GM19328 (cell line): ENCODE results near the gene LMNB1.
A peak's percentile ranks its signal among the peaks of the same experiment; 100 is the strongest.
"Not testable (repeated sequence)": the region's sequence is repeated elsewhere in the genome, so short reads cannot be mapped to it uniquely, and the experiment has no call there.

Source experiments
- ATAC-seq: cut with Tn5 transposase; IDR thresholded peaks from one replicate; pipeline ENCODE4 v1.9.1; 2021; ENCODE audit warnings: mild to moderate bottlenecking, moderate library complexity; ENCODE audit not compliant: unreplicated experiment

The LMNB1 gene, protein sequence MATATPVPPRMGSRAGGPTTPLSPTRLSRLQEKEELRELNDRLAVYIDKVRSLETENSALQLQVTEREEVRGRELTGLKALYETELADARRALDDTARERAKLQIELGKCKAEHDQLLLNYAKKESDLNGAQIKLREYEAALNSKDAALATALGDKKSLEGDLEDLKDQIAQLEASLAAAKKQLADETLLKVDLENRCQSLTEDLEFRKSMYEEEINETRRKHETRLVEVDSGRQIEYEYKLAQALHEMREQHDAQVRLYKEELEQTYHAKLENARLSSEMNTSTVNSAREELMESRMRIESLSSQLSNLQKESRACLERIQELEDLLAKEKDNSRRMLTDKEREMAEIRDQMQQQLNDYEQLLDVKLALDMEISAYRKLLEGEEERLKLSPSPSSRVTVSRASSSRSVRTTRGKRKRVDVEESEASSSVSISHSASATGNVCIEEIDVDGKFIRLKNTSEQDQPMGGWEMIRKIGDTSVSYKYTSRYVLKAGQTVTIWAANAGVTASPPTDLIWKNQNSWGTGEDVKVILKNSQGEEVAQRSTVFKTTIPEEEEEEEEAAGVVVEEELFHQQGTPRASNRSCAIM

GRCh38 chr5:126776499-126777256 lies at the start of gene LMNB1:
LMNB1 (plus strand) TSS chr5:126777136; CDS start chr5:126777509, 373 bp downstream.
- ATAC-seq = peak; percentile 65

DNA sequence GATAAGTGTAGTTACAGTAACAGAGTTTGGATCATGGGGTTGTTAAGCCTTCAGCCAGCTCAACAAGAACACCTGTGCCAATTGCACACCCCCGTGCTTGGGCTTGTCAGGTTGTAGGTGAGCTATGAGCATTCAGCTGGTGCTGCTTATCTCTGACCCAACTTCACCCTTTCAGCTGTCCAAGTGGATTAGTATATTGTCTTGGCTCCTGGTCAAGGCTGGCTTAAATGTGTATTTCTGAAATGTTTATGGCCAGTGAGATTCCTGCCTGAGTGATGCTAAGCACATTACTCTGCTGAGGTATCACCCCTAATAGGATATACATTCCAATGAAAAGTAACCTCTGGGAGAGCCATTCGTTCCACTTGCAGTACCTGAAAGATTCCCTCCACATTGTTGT lies 44.2 kb upstream of the LMNB1 start:
- ATAC-seq = no peak

DNA sequence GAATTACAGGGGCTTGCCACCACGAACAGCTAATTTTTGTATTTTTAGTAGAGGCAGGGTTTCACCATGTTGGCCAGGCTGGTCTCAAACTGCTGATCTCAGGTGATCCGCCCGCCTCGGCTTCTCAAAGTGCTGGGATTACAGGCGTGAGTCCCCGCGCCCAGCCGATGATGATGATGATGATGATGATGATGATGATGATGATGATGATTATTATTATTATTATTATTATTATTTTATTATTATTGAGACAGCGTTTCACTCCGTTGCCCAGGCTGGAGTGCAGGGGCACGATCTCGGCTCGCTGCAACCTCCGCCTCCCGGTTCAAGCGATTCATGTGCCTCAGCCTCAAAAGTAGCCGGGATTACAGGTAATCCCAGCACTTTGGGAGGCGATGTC lies 42.4 kb upstream of the LMNB1 start:
- not testable (repeated sequence) for ATAC-seq

GRCh38 chr5:126736141-126736540 lies 40.8 kb upstream of the LMNB1 start:
- ATAC-seq = no peak

DNA sequence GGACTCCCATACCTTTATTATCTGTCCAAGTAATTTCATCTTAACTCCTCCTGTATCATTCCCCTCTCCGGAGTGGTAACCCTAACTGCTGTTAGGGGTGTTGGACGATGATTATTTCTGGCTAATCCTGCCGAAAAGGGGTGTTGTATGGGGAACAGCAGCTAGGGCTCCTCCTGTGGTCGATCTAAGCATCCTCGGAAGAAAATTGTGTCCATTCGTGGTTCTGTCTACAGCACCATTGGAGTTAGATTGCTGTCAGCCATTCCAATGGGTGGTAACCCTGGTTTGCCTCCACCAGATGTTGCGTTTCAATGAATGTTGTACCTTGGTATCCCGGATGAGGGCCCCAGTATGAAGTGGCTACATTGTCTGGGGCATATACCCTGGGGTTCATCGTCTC lies 35.6 kb upstream of the LMNB1 start:
- ATAC-seq = no peak

- ATAC-seq = no peak
Measured at GRCh38 chr5:126742425-126742824, 34.5 kb upstream of the LMNB1 start.

DNA sequence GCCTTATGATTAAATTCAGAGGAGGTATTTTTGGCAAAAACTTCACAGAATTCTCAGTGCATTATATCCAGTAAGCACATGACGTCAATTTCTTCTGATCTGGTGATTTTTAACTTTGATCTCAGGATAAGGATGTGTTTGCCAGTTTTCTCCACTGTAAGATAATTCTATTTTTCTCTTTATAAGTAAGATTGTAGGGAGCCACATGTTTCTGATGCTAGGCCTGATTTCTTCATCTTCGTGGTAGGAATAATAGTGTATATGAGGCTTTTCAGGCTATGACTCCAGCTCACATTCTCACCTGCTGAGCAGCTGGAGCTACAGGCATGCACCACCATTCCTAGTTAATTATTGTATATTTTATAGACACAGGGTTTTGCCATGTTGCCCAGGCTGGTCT lies 32.1 kb upstream of the LMNB1 start:
- no peak for ATAC-seq

- no peak for ATAC-seq
Measured at GRCh38 chr5:126745259-126745992, 31.5 kb upstream of the LMNB1 start.

GRCh38 chr5:126746290-126746689 lies 30.6 kb upstream of the LMNB1 start:
- no peak for ATAC-seq

DNA sequence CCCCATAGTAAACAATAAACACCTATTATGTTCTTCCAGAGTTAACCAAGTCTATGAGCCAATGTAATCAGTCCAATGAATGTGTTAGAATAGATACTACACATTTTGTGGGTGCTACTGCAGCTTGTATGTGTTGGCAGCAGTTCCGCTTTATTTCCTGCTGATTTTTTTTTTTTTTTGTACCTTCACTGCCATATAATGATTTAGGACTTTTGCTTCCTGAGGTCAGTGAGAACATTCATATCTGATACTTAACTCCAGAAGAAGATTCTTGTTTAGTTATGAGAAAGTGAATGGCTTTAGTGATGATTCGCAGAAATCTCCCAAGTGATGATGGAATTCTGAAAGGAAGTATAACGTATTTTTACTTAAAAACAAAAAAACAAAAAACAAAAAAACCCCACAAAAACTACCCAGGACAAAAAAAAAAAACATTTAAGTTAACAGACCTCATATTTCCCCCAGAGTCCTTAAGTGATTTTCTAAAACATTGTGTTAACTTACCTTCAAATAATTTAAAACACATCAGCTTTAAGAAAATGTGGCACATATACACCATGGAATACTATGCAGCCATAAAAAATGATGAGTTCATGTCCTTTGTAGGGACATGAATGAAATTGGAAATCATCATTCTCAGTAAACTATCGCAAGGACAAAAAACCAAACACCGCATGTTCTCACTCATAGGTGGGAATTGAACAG lies 24.7 kb upstream of the LMNB1 start:
- ATAC-seq = no peak

GRCh38 chr5:126753227-126753626 lies 23.7 kb upstream of the LMNB1 start:
- ATAC-seq = no peak

DNA sequence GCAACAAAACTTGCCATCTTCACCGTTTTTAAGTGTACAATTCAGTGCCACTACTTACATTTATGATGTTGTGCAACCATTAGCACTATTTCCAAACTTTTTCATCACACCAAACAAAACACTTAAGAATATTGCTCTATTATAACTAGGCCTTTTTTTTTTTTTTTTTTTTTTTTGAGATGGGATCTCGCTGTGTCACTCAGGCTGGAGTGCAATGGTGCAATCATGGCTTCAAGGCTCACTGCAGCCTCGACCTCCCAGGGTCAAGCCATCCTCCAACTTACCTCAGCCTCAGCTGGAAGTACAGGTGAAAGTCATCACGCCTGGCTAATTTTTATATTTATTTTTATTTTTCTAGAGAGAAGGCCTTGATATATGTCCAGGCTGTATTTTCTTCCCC lies 22.3 kb upstream of the LMNB1 start:
- ATAC-seq = no peak

GRCh38 chr5:126755593-126755992 lies 21.3 kb upstream of the LMNB1 start:
- no peak for ATAC-seq

- no peak for ATAC-seq
Measured at GRCh38 chr5:126757713-126758357, 19.1 kb upstream of the LMNB1 start.

GRCh38 chr5:126763371-126763770 lies 13.6 kb upstream of the LMNB1 start:
- ATAC-seq = no peak

- no peak for ATAC-seq
Measured at GRCh38 chr5:126769703-126770102, 7.2 kb upstream of the LMNB1 start.

DNA sequence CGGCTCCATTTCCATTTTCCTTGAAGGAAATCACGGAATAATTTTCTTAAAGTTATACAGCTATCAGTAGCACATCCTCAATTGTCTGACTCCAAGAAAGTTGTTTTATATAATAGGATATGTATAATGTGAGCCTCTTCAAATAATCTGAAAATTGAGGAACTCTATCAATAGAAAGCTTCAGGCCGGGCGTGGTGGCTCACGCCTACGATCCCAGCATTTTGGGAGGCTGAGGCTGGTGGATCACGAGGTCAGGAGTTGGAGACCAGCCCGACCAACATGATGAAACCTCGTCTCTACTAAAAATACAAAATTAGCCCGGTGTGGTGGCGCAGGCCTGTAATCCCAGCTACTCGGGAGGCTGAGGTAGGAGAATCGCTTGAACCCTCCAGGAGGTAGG lies 3.4 kb upstream of the LMNB1 start:
- not testable (repeated sequence) for ATAC-seq

DNA sequence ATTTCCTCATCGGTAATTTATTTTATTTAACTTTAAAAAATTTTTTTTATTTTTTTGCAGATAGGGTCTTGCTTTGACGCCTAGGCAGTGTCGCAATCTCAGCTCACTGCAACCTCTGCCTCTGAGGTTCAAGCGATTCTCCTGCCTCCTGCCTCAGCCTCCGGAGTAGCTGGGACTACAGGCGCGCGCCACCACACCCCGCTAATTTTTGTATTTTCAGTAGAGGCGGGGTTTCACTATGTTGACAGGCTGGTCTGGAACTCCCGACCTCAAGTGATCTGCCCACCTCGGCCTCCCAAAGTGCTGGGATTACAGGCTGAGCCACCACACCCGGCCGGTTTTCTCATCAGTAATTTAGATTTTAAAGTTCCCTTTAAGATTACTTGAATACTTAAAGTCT lies 2.3 kb upstream of the LMNB1 start:
- not testable (repeated sequence) for ATAC-seq

GRCh38 chr5:126777257-126777974 lies 480 bp downstream of the LMNB1 start:
- peak; percentile 0 for ATAC-seq
